Muscle layer of colon (tissue), 2 donors: ENCODE results near the gene FAM174C.
"Not testable (repeated sequence)": the region's sequence is repeated elsewhere in the genome, so short reads cannot be mapped to it uniquely, and the experiment has no call there.

Experiments
- H3K27ac ChIP-seq: one replicate; pipeline ENCODE4 v1.7.0; 2013; ENCODE audit warnings: low read depth, mild to moderate bottlenecking, low read length, moderate library complexity
- H3K27me3 ChIP-seq, 2 donors: one replicate each; pipeline ENCODE4 v1.7.0; 2013; ENCODE audit warnings: low read length in 2 of 2, mild to moderate bottlenecking in 2 of 2; ENCODE audit not compliant: insufficient read depth in 2 of 2, control insufficient read depth in 1 of 2
- H3K36me3 ChIP-seq: one replicate; pipeline ENCODE4 v1.7.0; 2013; ENCODE audit warnings: mild to moderate bottlenecking, low read length; ENCODE audit not compliant: insufficient read depth
- H3K4me1 ChIP-seq: one replicate; pipeline ENCODE4 v1.7.0; 2013; ENCODE audit warnings: mild to moderate bottlenecking, low read length; ENCODE audit not compliant: insufficient read depth
- H3K4me3 ChIP-seq, 2 donors: one replicate each; pipeline ENCODE4 v1.7.0; 2013; ENCODE audit warnings: low read length in 2 of 2, low read depth in 1 of 2, mild to moderate bottlenecking in 1 of 2, moderate library complexity in 1 of 2
- H3K9ac ChIP-seq: one replicate; pipeline ENCODE4 v1.7.0; 2013; ENCODE audit warnings: low read length
- H3K9me3 ChIP-seq: one replicate; pipeline ENCODE4 v1.7.0; 2013; ENCODE audit warnings: mild to moderate bottlenecking, low read length
- donor health status: abdominal sarcoma.
- donor health status: Adenocarcinoma of cecum.

FAM174C gene

DNA sequence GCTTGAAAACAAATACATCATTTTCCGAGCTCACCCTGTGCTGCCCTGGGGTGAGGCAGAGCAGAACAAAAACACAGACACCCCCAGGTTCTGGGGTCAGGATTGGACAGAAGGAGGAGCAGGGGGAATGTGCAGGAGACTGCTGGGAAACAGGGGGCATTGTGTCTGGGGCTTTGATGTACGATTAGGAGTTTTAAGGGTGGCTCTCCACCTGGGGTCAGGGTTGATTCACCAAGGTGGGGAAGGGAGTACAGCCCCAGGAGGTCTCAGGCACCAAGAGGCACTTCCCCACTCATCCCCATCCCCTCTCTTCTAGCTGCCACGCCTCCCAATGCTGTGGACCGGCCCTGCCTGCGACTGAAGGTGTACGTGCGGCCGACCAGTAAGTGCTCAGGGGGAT is 22.9 kb downstream of the FAM174C start:
- Histone ChIP-seq H3K9me3 (no peaks in the 10 kb centered on the region), H3K4me1 (peaks cover 4% of the 10 kb centered on the region), H3K36me3 (no peaks in the 10 kb centered on the region), H3K9ac (no peak overlapping the region), H3K27ac (no peak overlapping the region), H3K4me3 (no peak overlapping the region), H3K27me3 (peaks cover 7 to 30% of the 10 kb centered on the region in 2 donors)

DNA sequence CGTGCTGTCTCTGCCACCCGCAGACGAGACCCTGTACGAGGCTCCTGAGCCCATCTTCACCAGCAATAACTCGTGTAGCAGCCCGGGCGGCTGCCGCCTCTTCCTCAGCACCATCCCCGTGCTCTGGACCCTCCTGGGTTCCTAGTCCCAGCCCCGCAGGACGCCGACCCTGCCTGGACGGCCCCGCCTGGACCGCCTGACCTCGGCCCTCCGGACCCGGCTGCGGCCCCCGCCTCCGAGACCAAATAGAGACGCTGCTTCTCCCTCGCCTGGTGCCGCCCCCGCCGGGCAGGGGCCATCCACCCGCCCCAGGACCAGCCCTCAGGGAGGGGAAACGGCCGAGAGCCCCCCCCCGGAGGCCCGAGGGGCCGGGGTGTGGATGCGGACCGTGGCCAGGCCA is 24.5 kb downstream of the FAM174C start:
- H3K4me1 ChIP-seq, result peaks cover 4% of the 10 kb centered on the region

DNA sequence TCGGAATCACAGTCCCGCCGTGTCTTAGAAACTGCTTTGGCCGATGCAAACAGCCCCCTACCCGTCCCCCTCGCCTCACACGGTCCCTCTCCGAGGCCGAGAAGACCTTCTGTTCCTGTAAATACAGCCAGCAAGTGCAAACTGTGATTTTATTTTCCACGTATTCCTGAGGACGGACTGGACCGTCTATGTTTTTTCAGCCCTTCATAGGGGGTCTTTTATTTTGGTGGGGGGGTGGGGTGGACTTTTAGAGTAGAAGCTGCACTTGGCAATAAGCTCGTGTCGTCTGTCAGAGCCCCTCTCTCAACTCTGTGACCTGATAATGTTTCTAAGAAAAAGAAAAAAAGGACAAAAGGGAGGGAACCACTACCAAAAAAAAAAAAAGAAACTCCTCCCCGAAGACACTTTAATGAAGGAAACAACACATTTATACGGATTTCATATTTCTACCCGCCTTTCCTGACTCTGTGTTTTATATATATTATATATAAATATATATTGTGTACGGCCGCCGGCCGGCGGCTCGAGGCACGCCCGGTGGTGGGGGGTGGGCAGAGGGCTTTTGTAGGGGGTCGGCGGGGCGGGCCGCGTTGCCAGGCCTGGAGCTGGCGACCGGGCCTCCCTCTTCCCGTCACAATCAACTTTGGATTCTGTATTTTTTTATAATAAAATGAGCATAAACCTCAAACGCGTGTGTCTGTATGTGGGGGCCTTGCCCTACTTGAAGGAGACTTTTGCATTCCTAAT is 25.6 kb downstream of the FAM174C start:
- Histone ChIP-seq H3K27me3 (peaks cover 0 to 7% of the 10 kb centered on the region in 2 donors), H3K36me3 (no peaks in the 10 kb centered on the region), H3K9ac (no peak overlapping the region), H3K4me1 (no peaks in the 10 kb centered on the region), H3K4me3 (no peak overlapping the region), H3K27ac (no peak overlapping the region), H3K9me3 (no peaks in the 10 kb centered on the region)

More for the DNA sequence above, 24.5 kb downstream of the FAM174C start:
- no peaks in the 10 kb centered on the region for H3K36me3 ChIP-seq
- H3K27ac ChIP-seq, result no peak overlapping the region
- H3K9ac ChIP-seq, result no peak overlapping the region
- no peaks in the 10 kb centered on the region for H3K9me3 ChIP-seq
- peaks cover 4 to 15% of the 10 kb centered on the region in 2 donors for H3K27me3 ChIP-seq
- no peak overlapping the region for H3K4me3 ChIP-seq

DNA sequence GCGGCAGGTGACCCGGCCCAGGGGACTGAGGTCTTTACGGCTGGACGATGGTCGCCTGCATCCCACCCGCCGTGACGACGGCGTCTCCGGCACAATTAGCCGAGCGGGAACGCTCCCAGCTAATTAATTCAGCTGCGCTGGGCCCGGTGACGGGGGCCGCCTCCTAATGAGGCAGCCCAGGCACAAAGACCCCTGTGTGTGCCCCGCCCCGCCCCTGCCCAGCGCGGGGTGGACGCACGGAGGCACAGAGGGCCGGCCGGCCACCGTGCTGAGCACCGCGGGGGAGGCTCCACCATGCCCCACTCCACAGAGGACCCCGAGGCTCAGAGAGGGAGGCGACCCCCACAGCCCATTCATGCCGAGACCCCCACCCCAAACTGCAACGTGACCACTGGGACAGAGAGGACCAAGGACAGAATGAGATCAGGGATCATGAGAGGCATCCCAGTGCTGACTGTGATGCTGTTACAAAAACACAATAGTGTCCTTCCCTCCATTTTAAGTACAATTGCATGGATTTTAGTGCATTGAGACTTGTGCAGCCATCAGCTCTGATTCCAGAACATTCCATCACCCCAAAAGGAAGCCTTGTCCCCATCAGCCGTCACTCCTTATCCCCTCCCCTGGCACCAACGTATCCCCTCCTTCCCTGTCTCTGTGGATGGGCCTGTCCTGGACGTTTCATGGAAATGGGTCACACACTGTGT is 27.4 kb downstream of the FAM174C start:
- no peaks in the 10 kb centered on the region for H3K9me3 ChIP-seq
- no peak overlapping the region for H3K4me3 ChIP-seq
- no peak overlapping the region for H3K27ac ChIP-seq
- H3K4me1 ChIP-seq, result no peaks in the 10 kb centered on the region
- no peak overlapping the region for H3K9ac ChIP-seq
- no peaks in the 10 kb centered on the region for H3K27me3 ChIP-seq
- H3K36me3 ChIP-seq, result no peaks in the 10 kb centered on the region

DNA sequence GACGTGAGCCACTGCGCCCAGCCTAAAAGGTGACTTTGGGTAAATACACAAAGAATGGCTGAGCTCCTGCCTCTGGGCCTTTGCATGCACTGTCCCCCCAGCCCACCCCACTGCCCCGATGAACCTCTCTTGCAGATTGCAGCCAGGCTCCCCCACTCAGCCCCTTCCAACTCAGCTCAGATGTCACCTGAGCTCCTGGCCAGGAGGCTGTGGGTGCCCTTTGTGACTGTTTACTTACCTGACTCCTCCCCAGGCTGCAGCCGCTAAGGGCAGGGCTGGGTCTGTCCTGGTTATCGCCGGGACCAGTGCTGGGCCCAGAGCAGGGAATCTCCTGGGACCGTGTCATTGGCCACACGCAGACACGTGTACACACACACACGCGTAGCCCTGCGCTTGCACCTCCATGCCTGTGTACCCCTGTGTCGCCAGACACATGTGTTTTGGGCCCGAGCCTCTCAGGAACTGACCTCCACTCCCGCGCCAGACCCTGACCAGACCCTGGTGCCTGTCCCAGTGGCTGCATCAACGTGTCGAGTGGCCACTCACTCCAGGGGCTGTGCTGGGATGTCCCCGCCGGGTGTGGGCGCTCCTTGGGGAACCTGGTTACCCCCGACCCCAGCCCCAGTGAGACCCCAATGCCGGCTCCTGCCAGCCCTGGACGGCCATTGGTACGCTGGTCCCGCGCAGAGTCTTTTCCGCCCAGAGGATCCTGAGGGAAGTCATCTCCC is 29.0 kb downstream of the FAM174C start:
- Histone ChIP-seq H3K27me3 (no peaks in the 10 kb centered on the region), H3K27ac (no peak overlapping the region), H3K4me3 (no peak overlapping the region), H3K36me3 (no peaks in the 10 kb centered on the region), H3K9ac (no peak overlapping the region), H3K4me1 (no peaks in the 10 kb centered on the region), H3K9me3 (no peaks in the 10 kb centered on the region)

DNA sequence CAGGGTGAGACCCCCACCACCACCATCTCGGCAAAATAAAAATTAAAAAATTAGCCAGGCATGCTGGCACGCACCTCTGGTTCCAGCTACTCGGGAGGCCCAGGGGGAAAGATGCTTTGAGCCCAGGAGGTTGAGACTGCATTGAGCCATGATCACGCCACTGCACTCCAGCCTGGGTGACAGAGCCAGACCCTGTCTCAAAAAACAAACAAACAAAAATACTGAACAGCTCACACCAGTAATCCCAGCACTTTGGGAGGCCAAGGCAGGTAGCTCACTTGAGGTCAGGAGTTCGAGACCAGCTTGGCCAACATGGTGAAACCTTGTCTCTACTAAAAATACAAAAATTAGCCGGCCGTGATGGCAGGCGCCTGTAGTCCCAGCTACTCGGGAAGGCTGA is 30.0 kb downstream of the FAM174C start:
- not testable (repeated sequence) for H3K27me3 ChIP-seq, H3K9me3 ChIP-seq, H3K4me1 ChIP-seq, H3K4me3 ChIP-seq, H3K9ac ChIP-seq, H3K36me3 ChIP-seq, H3K27ac ChIP-seq

DNA sequence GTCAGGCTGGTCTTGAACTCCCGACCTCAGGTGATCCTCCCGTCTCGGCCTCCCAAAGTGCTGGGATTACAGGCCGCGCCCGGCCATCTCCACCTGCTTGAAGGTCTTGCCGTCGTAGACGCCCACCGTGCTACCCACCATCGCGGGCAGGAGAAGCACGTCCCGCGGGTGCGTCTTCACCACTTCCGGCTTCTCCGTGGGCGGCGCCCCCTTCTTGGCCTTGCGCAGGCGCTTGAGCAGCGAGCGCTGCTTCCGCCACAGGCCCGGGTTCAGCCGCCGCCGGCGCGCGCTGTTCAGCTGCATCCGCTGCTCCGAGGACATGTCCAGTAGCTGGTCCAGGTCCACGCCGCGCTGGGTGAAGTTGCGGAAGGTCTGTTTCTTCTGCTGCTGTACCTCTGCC is 32.0 kb downstream of the FAM174C start:
- Histone ChIP-seq H3K27ac (no peak overlapping the region), H3K9me3 (no peaks in the 10 kb centered on the region), H3K9ac (no peak overlapping the region), H3K4me1 (no peaks in the 10 kb centered on the region), H3K4me3 (no peak overlapping the region), H3K27me3 (peaks cover 5 to 19% of the 10 kb centered on the region in 2 donors), H3K36me3 (no peaks in the 10 kb centered on the region)

DNA sequence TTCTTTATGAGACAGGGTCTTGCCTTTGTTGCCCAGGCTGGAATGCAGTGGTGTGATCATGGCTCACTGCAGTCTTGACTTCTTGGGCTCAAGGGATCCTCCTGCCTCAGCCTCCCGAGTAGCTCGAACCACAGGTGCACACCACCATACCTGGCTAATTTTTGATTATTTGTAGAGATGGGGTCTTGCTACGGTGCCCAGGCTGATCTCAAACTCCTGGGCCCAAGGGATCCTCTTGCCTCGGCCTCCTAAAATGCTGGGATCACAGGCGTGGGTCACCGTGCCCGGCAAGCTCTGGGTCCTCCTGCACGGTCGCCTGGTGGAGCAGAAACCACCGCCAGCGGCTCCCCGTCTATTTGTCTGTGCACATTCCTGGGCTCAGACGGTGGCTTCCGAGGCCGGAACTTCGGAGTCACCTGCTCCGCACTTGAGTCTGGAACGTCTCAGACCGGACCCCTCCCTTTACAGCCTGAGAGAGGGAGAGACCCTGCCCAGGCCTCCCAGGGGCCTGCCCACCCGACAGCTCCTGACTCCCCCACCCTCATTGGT is 32.5 kb downstream of the FAM174C start:
- Histone ChIP-seq H3K9ac (no peak overlapping the region), H3K4me1 (no peaks in the 10 kb centered on the region), H3K27ac (no peak overlapping the region), H3K27me3 (peaks cover 5 to 19% of the 10 kb centered on the region in 2 donors), H3K4me3 (no peak overlapping the region), H3K36me3 (no peaks in the 10 kb centered on the region), H3K9me3 (no peaks in the 10 kb centered on the region)

DNA sequence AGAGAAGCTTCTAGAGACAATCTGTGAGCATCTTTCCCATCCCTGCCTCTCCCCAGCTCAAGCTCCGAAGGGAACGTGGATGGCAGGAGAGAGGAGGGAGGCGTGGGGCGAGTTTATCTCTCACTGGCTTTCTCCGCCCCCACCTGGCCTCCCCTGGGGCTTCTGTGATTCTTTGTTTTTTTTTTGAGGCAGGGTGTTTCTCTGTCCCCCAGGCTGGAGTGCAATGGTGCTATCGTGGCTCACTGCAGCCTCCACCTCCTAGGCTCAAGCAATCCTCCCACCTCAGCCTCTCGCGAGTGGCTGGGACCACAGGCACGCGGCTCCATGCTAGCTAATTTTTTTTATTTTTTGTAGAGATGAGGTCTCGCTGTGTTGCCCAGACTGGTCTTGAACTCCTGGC is 33.4 kb downstream of the FAM174C start:
- Histone ChIP-seq H3K36me3 (no peaks in the 10 kb centered on the region), H3K27ac (no peak overlapping the region), H3K9me3 (no peaks in the 10 kb centered on the region), H3K9ac (no peak overlapping the region), H3K4me1 (no peaks in the 10 kb centered on the region), H3K4me3 (no peak overlapping the region), H3K27me3 (peaks cover 5 to 28% of the 10 kb centered on the region in 2 donors)

DNA sequence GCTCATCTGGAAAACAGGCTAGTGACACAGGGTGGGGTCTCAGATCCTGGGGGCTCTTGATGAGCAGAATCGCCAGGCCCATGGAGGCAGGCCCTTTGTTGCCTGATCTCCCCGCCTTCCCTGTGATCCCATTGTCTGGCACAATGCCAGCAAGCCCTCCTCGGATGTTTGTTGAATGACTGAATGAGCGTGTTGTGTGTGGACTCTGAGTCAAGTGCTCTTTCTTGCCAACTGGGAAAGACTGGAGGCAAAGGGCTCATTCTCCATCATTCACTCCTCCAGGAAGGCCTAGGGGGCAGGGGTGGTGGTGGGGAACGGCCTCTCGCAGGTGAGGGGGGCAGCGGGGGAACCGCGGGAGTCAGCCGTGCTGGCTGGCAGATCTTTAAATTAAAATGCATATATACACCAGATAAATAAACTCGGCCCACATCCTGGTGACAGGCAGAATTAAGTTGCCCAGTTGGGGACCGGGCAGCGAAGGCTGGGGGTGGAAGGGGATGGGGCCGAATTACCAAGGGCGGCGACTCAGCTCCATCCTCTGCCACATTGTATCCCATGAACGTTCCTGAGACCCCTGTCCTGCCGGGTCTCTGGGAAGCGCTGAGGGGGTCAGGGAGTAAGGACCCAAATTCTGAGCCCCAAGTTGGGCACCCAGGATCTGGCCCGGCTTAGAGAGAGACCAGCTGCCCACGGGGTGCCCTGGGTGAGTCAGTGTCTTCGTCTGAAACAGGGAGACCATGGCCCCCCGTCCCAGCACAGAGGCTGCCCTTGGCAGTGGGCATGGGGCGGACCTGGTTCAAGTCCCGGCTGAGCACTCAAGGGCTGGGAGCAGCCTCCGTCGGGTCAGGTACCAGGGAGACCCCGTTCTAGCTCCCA is 34.9 kb downstream of the FAM174C start:
- Histone ChIP-seq H3K36me3 (no peaks in the 10 kb centered on the region), H3K4me1 (no peaks in the 10 kb centered on the region), H3K27ac (no peak overlapping the region), H3K9ac (no peak overlapping the region), H3K4me3 (no peak overlapping the region), H3K27me3 (peaks cover 5 to 38% of the 10 kb centered on the region in 2 donors), H3K9me3 (no peaks in the 10 kb centered on the region)

DNA sequence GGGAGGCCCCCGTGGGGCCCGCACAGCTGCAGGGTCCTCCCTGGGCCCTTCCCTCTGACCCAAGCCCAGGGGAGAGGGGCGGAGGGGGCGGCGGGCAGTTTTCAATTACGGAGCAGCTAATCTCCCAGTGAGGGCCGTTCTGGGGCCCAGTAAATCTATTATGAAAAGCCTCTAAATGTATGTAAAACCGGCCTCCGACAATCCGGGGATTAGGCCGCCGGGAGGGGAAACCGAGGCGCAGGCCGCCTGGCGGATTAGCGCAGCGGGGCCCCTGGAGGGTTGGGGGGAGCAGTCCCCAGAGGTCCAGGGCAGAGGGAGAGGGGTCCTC is 35.5 kb downstream of the FAM174C start:
- Histone ChIP-seq H3K27me3 (peaks cover 5 to 44% of the 10 kb centered on the region in 2 donors), H3K27ac (no peak overlapping the region), H3K9ac (no peak overlapping the region), H3K4me3 (no peak overlapping the region), H3K9me3 (no peaks in the 10 kb centered on the region), H3K36me3 (no peaks in the 10 kb centered on the region), H3K4me1 (no peaks in the 10 kb centered on the region)
